Left kidney (tissue), 2 donors: ENCODE measurements around the gene VPS18. TPM values are rescaled to one million over a fixed set of nuclear protein-coding genes. Genes with fewer than 3 reads are reported as not detected.

Experiments used
- DNase-seq: peaks from one replicate; pipeline ENCODE4 v3.0.0-alpha.2; 2013
- polyA plus RNA-seq: library from polyadenylated mRNA; unstranded; fragments of 120-200 nt; gene quantifications from one replicate; pipeline ENCODE4 v1.2.1, GENCODE V29; 2013; ENCODE audit not compliant: insufficient read length

The VPS18 gene
- polyA plus RNA-seq, 1 donor, result 16.5 TPM

GRCh38 chr15:40900256-40901052 is 6.2 kb downstream of the VPS18 start:
- DNase-seq, result no peak

GRCh38 chr15:40901053-40901443 is 6.8 kb downstream of the VPS18 start:
- no peak for DNase-seq

- no peak for DNase-seq
Observed at GRCh38 chr15:40902605-40903561, 8.6 kb downstream of the VPS18 start.

- DNase-seq, result no peak
Observed at GRCh38 chr15:40904552-40905201, 10.4 kb downstream of the VPS18 start.

GRCh38 chr15:40906091-40906990 is 12.1 kb downstream of the VPS18 start:
- no peak for DNase-seq

- DNase-seq, result no peak
Observed at GRCh38 chr15:40906991-40907802, 12.9 kb downstream of the VPS18 start.

GRCh38 chr15:40908095-40908494 is 13.8 kb downstream of the VPS18 start:
- no peak for DNase-seq

- DNase-seq, result no peak
Observed at GRCh38 chr15:40909662-40910630, 15.7 kb downstream of the VPS18 start.

- DNase-seq, result peak; percentile 83
Observed at GRCh38 chr15:40911141-40911540, 16.9 kb downstream of the VPS18 start.

- no peak for DNase-seq
Observed at GRCh38 chr15:40911693-40912092, 17.4 kb downstream of the VPS18 start.

GRCh38 chr15:40912478-40912877 is 18.2 kb downstream of the VPS18 start:
- no peak for DNase-seq

GRCh38 chr15:40914013-40914412 is 19.8 kb downstream of the VPS18 start:
- no peak for DNase-seq

- DNase-seq, result no peak
Observed at GRCh38 chr15:40914486-40914885, 20.2 kb downstream of the VPS18 start.

- DNase-seq, result no peak
Observed at GRCh38 chr15:40915116-40915661, 20.9 kb downstream of the VPS18 start.

GRCh38 chr15:40915679-40916078 is 21.4 kb downstream of the VPS18 start:
- no peak for DNase-seq

GRCh38 chr15:40917585-40917984 is 23.3 kb downstream of the VPS18 start:
- DNase-seq, result no peak

- DNase-seq, result no peak
Observed at GRCh38 chr15:40918146-40918798, 24.0 kb downstream of the VPS18 start.

GRCh38 chr15:40918799-40919392 is 24.6 kb downstream of the VPS18 start:
- no peak for DNase-seq
